NCI-H1105 treated with DMSO at 0.1 percent for 48 hours (cell line): Measurements from ENCODE around the gene MAP2K1.
"Not testable (repeated sequence)": the region's sequence is repeated elsewhere in the genome, so short reads cannot be mapped to it uniquely, and the experiment has no call there.

Experiments used
- DNase-seq: peaks from one replicate; lab custom pipeline; 2025; lab: John Stamatoyannopoulos, UW

MAP2K1 gene

GRCh38 chr15:66393037-66393436 lies 6.3 kb downstream of the MAP2K1 start:
- DNase-seq, result not testable (repeated sequence)

GRCh38 chr15:66394472-66394871 lies 7.8 kb downstream of the MAP2K1 start:
- no peak for DNase-seq

- no peak for DNase-seq
Observed at GRCh38 chr15:66394915-66395314, 8.2 kb downstream of the MAP2K1 start.

GRCh38 chr15:66399276-66399675 lies 12.6 kb downstream of the MAP2K1 start:
- no peak for DNase-seq

- no peak for DNase-seq
Observed at GRCh38 chr15:66400351-66400774, 13.7 kb downstream of the MAP2K1 start.

GRCh38 chr15:66401130-66402021 lies 14.7 kb downstream of the MAP2K1 start:
- DNase-seq, result no peak

- DNase-seq, result no peak
Observed at GRCh38 chr15:66402761-66403284, 16.1 kb downstream of the MAP2K1 start.

- no peak for DNase-seq
Observed at GRCh38 chr15:66403323-66403722, 16.6 kb downstream of the MAP2K1 start.

GRCh38 chr15:66404122-66404521 lies 17.4 kb downstream of the MAP2K1 start:
- no peak for DNase-seq

- DNase-seq, result no peak
Observed at GRCh38 chr15:66404532-66404931, 17.8 kb downstream of the MAP2K1 start.

- DNase-seq, result no peak
Observed at GRCh38 chr15:66405007-66405406, 18.3 kb downstream of the MAP2K1 start.

GRCh38 chr15:66405615-66406014 lies 18.9 kb downstream of the MAP2K1 start:
- no peak for DNase-seq

- no peak for DNase-seq
Observed at GRCh38 chr15:66408254-66408653, 21.5 kb downstream of the MAP2K1 start.

GRCh38 chr15:66408675-66409282 lies 22.1 kb downstream of the MAP2K1 start:
- no peak for DNase-seq

- DNase-seq, result no peak
Observed at GRCh38 chr15:66409565-66410108, 22.9 kb downstream of the MAP2K1 start.

GRCh38 chr15:66411190-66411589 lies 24.5 kb downstream of the MAP2K1 start:
- no peak for DNase-seq

GRCh38 chr15:66412220-66412619 lies 25.5 kb downstream of the MAP2K1 start:
- DNase-seq, result no peak

- no peak for DNase-seq
Observed at GRCh38 chr15:66413579-66413978, 26.9 kb downstream of the MAP2K1 start.

- DNase-seq, result no peak
Observed at GRCh38 chr15:66415360-66415759, 28.6 kb downstream of the MAP2K1 start.

GRCh38 chr15:66417736-66418135 lies 31.0 kb downstream of the MAP2K1 start:
- no peak for DNase-seq

- DNase-seq, result no peak
Observed at GRCh38 chr15:66419471-66419870, 32.8 kb downstream of the MAP2K1 start.

- DNase-seq, result no peak
Observed at GRCh38 chr15:66422347-66422746, 35.6 kb downstream of the MAP2K1 start.

- DNase-seq, result no peak
Observed at GRCh38 chr15:66423149-66423548, 36.4 kb downstream of the MAP2K1 start.
